HepG2 (cell line): ENCODE results near the gene NAIF1. TPM values are rescaled to one million over a fixed set of nuclear protein-coding genes. Genes with fewer than 3 reads are reported as not detected.

ENCODE experiments used
- CBX1 ChIP-seq: IDR thresholded peaks from one replicate; pipeline ENCODE4 v1.6.1; 2016; ENCODE audit warnings: antibody characterized with exemption, low read depth
- ELF3 ChIP-seq: IDR thresholded peaks from 2 replicates; pipeline ENCODE4 v1.6.1; 2016; ENCODE audit warnings: missing genetic modification reagents, missing compliant biosample characterization
- HNRNPH1 ChIP-seq: fragments of 200-400 bp; formaldehyde crosslinking; optimal IDR thresholded peaks from 2 replicates; pipeline ENCODE3; 2017; ENCODE audit warnings: mild to moderate bottlenecking, low read depth, low read length
- ISX ChIP-seq: sonication (generic); formaldehyde crosslinking; conservative IDR thresholded peaks from 2 replicates; pipeline ENCODE4 v1.5.0; 2020; ENCODE audit warnings: missing genetic modification reagents
- MIXL1 ChIP-seq: IDR thresholded peaks from 2 replicates; pipeline ENCODE4 v1.6.1; 2016
- MYPOP ChIP-seq: sonication (generic); formaldehyde crosslinking; IDR thresholded peaks from 2 replicates; pipeline ENCODE4 v1.8.1; 2023; ENCODE audit warnings: mild to moderate bottlenecking, moderate library complexity, missing genetic modification reagents
- PRDM15 ChIP-seq: sonication (generic); formaldehyde crosslinking; IDR thresholded peaks from 2 replicates; pipeline ENCODE4 v1.4.0; 2020; ENCODE audit warnings: missing genetic modification reagents
- PTBP1 ChIP-seq: fragments of 200-400 bp; formaldehyde crosslinking; IDR thresholded peaks from 2 replicates; pipeline ENCODE4 v1.6.1; 2018; ENCODE audit warnings: low read length, low read depth; ENCODE audit not compliant: poor library complexity, severe bottlenecking
- RFX3 ChIP-seq: IDR thresholded peaks from 2 replicates; pipeline ENCODE4 v1.6.1; 2016; ENCODE audit warnings: missing biosample characterization, missing genetic modification reagents
- SP140L ChIP-seq: sonication (generic); formaldehyde crosslinking; IDR thresholded peaks from 2 replicates; pipeline ENCODE4 v1.4.0; 2020; ENCODE audit warnings: missing genetic modification reagents, borderline replicate concordance
- SP5 ChIP-seq: IDR thresholded peaks from 2 replicates; pipeline ENCODE4 v1.6.1; 2016; ENCODE audit warnings: low read depth, borderline replicate concordance
- TARDBP ChIP-seq: sonication (generic); formaldehyde crosslinking; IDR thresholded peaks from 2 replicates; pipeline ENCODE4 v1.8.0; 2022; ENCODE audit warnings: mild to moderate bottlenecking, missing genetic modification reagents
- ZBTB14 ChIP-seq: sonication (generic); formaldehyde crosslinking; IDR thresholded peaks from 2 replicates; pipeline ENCODE4 v1.4.0; 2020; ENCODE audit warnings: missing genetic modification reagents
- ZFYVE20 ChIP-seq: sonication (generic); formaldehyde crosslinking; IDR thresholded peaks from 2 replicates; pipeline ENCODE4 v1.8.0; 2023; ENCODE audit warnings: low read depth, mild to moderate bottlenecking, moderate library complexity, missing genetic modification reagents, borderline replicate concordance
- ZIK1 ChIP-seq: sonication (generic); formaldehyde crosslinking; IDR thresholded peaks from 2 replicates; pipeline ENCODE4 v1.5.0; 2020; ENCODE audit warnings: mild to moderate bottlenecking, low read depth, missing genetic modification reagents, borderline replicate concordance
- ZNF205 ChIP-seq: IDR thresholded peaks from 2 replicates; pipeline ENCODE4 v1.6.1; 2018; ENCODE audit warnings: missing biosample characterization, missing genetic modification reagents
- ZNF264 ChIP-seq: sonication (generic); formaldehyde crosslinking; IDR thresholded peaks from 2 replicates; pipeline ENCODE4 v1.4.0; 2020; ENCODE audit warnings: missing genetic modification reagents
- ZNF446 ChIP-seq: sonication (generic); formaldehyde crosslinking; IDR thresholded peaks from 2 replicates; pipeline ENCODE4 v1.5.0; 2020; ENCODE audit warnings: mild to moderate bottlenecking, missing genetic modification reagents
- ZNF564 ChIP-seq: sonication (generic); formaldehyde crosslinking; IDR thresholded peaks from 2 replicates; pipeline ENCODE4 v1.8.1; 2023; ENCODE audit warnings: mild to moderate bottlenecking, missing genetic modification reagents
- polyA plus RNA-seq, 8 experiments: library from polyadenylated mRNA; depleted of rRNA in 3 of 8; stranded (reverse) in 7 of 8; unstranded in 1 of 8; fragments of >200 nt; fragmentation: Illumina TruSeq in 4 of 8; extraction: Trizol in 4 of 8; gene quantifications; 2 replicates each; pipeline versions ENCODE4 v1.2.1 to v1.2.3, GENCODE V29; 2011 to 2016; ENCODE audit warnings: low read depth in 4 of 8, missing spikeins in 1 of 8, mixed read lengths in 1 of 8; ENCODE audit not compliant: insufficient read depth in 1 of 8
- total RNA-seq, 5 experiments: library from RNA; depleted of rRNA; stranded (reverse); fragments of >200 nt; fragmentation: Illumina TruSeq; extraction: Trizol; gene quantifications; 2 replicates each; pipeline ENCODE4 v1.2.3, GENCODE V29; 2016; ENCODE audit warnings: low read depth in 1 of 5
- TF ChIP-seq, protein P1 (sequence below): sonication (generic); formaldehyde crosslinking; IDR thresholded peaks from 2 replicates; pipeline ENCODE4 v1.5.0; 2020; ENCODE audit warnings: mild to moderate bottlenecking, missing genetic modification reagents, borderline replicate concordance

NAIF1 gene
- total and polyA plus RNA-seq, 2 of the 13 experiments (the other 11 are each of a cell fraction or from before 2014, with no cell fraction given) = 6.0 to 6.9 TPM

DNA sequence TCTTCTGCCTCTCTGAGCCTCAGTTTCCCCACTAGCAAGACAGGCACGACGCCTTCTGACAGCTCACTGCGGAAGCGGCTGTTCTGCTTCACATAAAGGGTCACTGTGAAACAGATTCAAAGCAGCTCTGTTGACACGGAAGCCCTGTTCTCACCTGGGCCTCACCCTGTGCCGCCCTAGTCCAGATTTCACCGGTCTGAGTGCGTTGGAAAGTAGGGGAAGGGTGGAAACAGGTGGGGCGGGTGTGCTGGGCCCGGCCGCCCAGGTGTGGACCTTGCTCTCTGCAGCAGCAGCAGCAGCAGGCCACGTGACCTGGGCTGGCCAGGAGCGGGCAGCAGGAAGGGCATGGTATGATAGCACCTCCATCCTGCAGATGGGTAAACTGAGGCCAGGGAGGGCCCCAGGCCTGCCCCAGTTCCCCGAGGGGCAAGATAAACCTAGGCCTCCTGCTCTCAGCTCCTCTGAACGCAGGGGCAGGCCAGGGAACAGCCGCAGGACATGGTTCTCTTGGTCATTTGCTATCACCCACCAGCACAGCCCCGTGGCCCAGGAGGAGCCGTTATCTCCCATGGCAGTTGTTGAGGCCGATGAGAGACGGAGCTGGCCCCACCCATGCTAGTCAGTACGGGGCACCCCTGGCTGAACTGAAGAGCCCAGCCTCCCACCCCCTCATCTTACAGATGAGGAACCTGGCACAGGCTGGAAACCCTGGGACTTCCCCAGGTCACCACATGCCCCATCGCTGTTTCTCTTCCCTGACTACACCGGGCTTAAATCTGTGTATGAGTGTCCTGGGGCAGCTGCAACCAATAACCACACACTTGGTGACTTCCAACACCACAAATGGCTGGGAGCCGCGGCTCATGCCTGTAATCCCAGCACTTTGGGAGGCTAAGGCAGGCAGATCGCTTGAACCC lies 48.3 kb upstream of the NAIF1 start (continued):
- no peak for TF ChIP-seq PRDM15
- TF ChIP-seq, protein P1, sequence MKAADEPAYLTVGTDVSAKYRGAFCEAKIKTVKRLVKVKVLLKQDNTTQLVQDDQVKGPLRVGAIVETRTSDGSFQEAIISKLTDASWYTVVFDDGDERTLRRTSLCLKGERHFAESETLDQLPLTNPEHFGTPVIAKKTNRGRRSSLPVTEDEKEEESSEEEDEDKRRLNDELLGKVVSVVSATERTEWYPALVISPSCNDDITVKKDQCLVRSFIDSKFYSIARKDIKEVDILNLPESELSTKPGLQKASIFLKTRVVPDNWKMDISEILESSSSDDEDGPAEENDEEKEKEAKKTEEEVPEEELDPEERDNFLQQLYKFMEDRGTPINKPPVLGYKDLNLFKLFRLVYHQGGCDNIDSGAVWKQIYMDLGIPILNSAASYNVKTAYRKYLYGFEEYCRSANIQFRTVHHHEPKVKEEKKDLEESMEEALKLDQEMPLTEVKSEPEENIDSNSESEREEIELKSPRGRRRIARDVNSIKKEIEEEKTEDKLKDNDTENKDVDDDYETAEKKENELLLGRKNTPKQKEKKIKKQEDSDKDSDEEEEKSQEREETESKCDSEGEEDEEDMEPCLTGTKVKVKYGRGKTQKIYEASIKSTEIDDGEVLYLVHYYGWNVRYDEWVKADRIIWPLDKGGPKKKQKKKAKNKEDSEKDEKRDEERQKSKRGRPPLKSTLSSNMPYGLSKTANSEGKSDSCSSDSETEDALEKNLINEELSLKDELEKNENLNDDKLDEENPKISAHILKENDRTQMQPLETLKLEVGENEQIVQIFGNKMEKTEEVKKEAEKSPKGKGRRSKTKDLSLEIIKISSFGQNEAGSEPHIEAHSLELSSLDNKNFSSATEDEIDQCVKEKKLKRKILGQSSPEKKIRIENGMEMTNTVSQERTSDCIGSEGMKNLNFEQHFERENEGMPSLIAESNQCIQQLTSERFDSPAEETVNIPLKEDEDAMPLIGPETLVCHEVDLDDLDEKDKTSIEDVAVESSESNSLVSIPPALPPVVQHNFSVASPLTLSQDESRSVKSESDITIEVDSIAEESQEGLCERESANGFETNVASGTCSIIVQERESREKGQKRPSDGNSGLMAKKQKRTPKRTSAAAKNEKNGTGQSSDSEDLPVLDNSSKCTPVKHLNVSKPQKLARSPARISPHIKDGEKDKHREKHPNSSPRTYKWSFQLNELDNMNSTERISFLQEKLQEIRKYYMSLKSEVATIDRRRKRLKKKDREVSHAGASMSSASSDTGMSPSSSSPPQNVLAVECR (CRISPR knock-in tag) = peak; percentile 88
- peak; percentile 41 for TF ChIP-seq CBX1
- no peak for TF ChIP-seq PTBP1
- peak; percentile 99 for TF ChIP-seq ELF3 (CRISPR knock-in tag)
- peak; percentile 94 for TF ChIP-seq TARDBP
- peak; percentile 87 for TF ChIP-seq ZNF205 (CRISPR knock-in tag)
- TF ChIP-seq ZFYVE20 = no peak
- no peak for TF ChIP-seq ZNF446
- no peak for TF ChIP-seq HNRNPH1
- TF ChIP-seq ZNF264 (CRISPR knock-in tag) = peak; percentile 70; the same call in 1 of the 2 replicates
- TF ChIP-seq SP5 = peak; percentile 100
- no peak; the same call in 1 of the 2 replicates for TF ChIP-seq SP140L (CRISPR knock-in tag)
- no peak for TF ChIP-seq MYPOP
- TF ChIP-seq ZBTB14 (CRISPR knock-in tag) = no peak
- no peak for TF ChIP-seq RFX3 (CRISPR knock-in tag)
- TF ChIP-seq ZIK1 (CRISPR knock-in tag) = peak; percentile 83; the same call in 1 of the 2 replicates
- TF ChIP-seq ZNF564 (CRISPR knock-in tag) = no peak
- TF ChIP-seq ISX = no peak
- TF ChIP-seq MIXL1 = peak; percentile 85
